Measurements from ENCODE around the gene ABCD1.

- TF ChIP-seq CTCF (conservative IDR thresholded peaks at IDR 0.05) (no peak), EZH2 (IDR thresholded peaks at IDR 0.05; ENCODE audit: low read depth) (no peak)
Measured at GRCh38 chrX:153684467-153685155, 40.0 kb upstream of the ABCD1 start.

Measured in PC-9 (cell line).